ENCODE measurements around the gene RBM25. TPM values are rescaled to one million over a fixed set of nuclear protein-coding genes. Genes with fewer than 3 reads are reported as not detected.

The RBM25 gene
- total RNA-seq, 1 donor from 2014 or later: 118 TPM

DNA sequence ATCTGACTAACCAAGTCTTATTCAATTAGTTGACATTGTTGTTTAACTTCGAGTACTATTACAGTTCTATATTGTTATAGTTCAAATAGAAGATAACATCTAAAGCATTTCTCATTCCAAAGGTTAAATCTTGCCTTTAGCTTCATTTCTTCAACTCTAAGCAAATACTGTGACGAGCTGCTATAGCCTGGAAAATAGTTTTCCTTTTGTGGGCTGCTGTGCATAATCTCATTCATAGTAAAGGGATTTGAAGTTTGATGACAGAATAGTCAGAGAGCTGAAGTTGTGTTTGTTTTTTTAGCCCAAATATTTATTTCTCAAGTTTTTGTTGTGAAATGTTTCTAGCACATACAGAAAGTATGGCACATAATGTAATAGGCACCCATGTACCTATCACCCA is 91.4 kb downstream of the RBM25 start:
- Mint-ChIP-seq H3K4me3 (ENCODE audit: unreplicated experiment) (no peak overlapping the region), H3K36me3 (ENCODE audit: unreplicated experiment) (no peaks in the 10 kb centered on the region), H3K27me3 (ENCODE audit: unreplicated experiment) (peaks cover 1% of the 10 kb centered on the region), H3K4me1 (ENCODE audit: low read depth, unreplicated experiment) (no peaks in the 10 kb centered on the region), H3K9me3 (ENCODE audit: unreplicated experiment) (no peaks in the 10 kb centered on the region), H3K27ac (ENCODE audit: unreplicated experiment) (no peak overlapping the region)
- DNase-seq: no peak
- TF ChIP-seq, protein P1, sequence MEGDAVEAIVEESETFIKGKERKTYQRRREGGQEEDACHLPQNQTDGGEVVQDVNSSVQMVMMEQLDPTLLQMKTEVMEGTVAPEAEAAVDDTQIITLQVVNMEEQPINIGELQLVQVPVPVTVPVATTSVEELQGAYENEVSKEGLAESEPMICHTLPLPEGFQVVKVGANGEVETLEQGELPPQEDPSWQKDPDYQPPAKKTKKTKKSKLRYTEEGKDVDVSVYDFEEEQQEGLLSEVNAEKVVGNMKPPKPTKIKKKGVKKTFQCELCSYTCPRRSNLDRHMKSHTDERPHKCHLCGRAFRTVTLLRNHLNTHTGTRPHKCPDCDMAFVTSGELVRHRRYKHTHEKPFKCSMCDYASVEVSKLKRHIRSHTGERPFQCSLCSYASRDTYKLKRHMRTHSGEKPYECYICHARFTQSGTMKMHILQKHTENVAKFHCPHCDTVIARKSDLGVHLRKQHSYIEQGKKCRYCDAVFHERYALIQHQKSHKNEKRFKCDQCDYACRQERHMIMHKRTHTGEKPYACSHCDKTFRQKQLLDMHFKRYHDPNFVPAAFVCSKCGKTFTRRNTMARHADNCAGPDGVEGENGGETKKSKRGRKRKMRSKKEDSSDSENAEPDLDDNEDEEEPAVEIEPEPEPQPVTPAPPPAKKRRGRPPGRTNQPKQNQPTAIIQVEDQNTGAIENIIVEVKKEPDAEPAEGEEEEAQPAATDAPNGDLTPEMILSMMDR (IDR thresholded peaks at IDR 0.05; ENCODE audit: partially characterized antibody, unreplicated experiment): no peak

- H3K27ac Mint-ChIP-seq (ENCODE audit: unreplicated experiment): no peak overlapping the region
- no peaks in the 10 kb centered on the region for H3K4me1 Mint-ChIP-seq (ENCODE audit: low read depth, unreplicated experiment)
- DNase-seq: no peak
- H3K9me3 Mint-ChIP-seq (ENCODE audit: unreplicated experiment): no peaks in the 10 kb centered on the region
- H3K4me3 Mint-ChIP-seq (ENCODE audit: unreplicated experiment): no peak overlapping the region
- peaks cover 1% of the 10 kb centered on the region for H3K27me3 Mint-ChIP-seq (ENCODE audit: unreplicated experiment)
- no peaks in the 10 kb centered on the region for H3K36me3 Mint-ChIP-seq (ENCODE audit: unreplicated experiment)
- TF ChIP-seq, protein P1 (IDR thresholded peaks at IDR 0.05; ENCODE audit: partially characterized antibody, unreplicated experiment): no peak
Measured at GRCh38 chr14:73153272-73153671, 94.9 kb downstream of the RBM25 start.

DNA sequence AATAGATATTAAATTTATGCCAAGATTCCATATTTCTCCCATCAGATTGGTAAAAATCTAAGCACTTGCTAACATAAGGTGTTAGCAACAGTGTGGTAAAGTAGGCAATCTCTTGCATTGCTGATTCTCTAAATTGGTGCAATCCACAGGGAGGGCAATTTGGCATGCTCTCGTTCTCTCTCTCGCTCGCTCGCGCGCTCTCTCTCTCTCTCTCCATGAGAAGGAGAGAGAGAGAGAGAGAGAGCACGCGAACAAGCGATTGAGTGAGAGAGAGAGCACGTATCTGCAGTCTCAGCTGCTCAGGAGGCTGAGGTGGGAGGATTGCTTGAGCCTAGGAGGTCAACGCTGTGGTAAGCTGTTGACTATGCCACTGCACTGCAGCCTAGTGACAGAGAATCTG is 103.9 kb downstream of the RBM25 start:
- Mint-ChIP-seq H3K4me1 (ENCODE audit: low read depth, unreplicated experiment) (no peaks in the 10 kb centered on the region), H3K36me3 (ENCODE audit: unreplicated experiment) (peaks cover 12% of the 10 kb centered on the region), H3K27ac (ENCODE audit: unreplicated experiment) (no peak overlapping the region), H3K4me3 (ENCODE audit: unreplicated experiment) (no peak overlapping the region), H3K9me3 (ENCODE audit: unreplicated experiment) (no peaks in the 10 kb centered on the region), H3K27me3 (ENCODE audit: unreplicated experiment) (no peaks in the 10 kb centered on the region)
- TF ChIP-seq, protein P1 (IDR thresholded peaks at IDR 0.05; ENCODE audit: partially characterized antibody, unreplicated experiment): no peak
- DNase-seq: no peak

DNA sequence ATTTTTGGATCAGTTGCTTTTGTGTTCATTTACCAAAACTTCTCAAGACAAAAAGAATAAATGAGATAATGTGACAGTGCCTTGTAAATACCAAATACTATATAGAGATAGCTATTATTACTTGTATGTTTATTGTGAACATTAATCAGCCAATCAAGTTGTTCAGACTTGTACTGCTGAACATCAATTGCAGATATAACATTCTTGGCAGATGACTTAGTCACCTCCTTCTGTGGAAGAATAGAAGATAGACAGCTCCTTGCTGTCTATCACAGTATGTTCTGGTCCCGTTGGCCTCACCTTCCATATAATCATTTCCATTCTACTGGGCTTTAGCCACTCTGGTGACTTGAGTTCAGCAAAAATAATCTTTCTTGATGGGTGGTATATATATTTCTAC is 108.1 kb downstream of the RBM25 start:
- H3K9me3 Mint-ChIP-seq (ENCODE audit: unreplicated experiment): no peaks in the 10 kb centered on the region
- peaks cover 28% of the 10 kb centered on the region for H3K36me3 Mint-ChIP-seq (ENCODE audit: unreplicated experiment)
- H3K4me1 Mint-ChIP-seq (ENCODE audit: low read depth, unreplicated experiment): no peaks in the 10 kb centered on the region
- peaks cover 2% of the 10 kb centered on the region for H3K27me3 Mint-ChIP-seq (ENCODE audit: unreplicated experiment)
- DNase-seq: no peak
- no peak overlapping the region for H3K27ac Mint-ChIP-seq (ENCODE audit: unreplicated experiment)
- H3K4me3 Mint-ChIP-seq (ENCODE audit: unreplicated experiment): no peak overlapping the region
- TF ChIP-seq, protein P1 (IDR thresholded peaks at IDR 0.05; ENCODE audit: partially characterized antibody, unreplicated experiment): no peak

DNA sequence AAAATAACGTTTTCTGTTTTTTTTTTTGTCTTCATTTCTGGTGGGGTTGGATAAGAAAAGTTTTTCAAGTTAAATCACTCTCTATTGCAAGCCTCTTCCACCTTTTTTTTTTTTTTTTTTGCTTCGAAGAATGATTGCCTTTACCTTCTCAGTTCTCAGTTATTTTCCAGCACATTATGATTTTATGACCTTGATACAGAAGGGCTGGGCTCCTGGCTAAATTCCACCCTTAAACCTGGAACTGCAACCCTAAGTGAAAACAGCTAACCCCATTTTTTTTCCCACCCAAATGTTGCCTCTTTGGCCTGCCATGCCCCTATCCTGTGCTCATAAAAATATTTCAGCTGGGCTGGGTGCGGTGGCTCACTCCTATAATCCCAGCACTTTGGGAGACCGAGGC is 109.4 kb downstream of the RBM25 start:
- no peak overlapping the region for H3K4me3 Mint-ChIP-seq (ENCODE audit: unreplicated experiment)
- no peak for DNase-seq
- H3K36me3 Mint-ChIP-seq (ENCODE audit: unreplicated experiment): peaks cover 28% of the 10 kb centered on the region
- H3K27ac Mint-ChIP-seq (ENCODE audit: unreplicated experiment): no peak overlapping the region
- no peaks in the 10 kb centered on the region for H3K4me1 Mint-ChIP-seq (ENCODE audit: low read depth, unreplicated experiment)
- peaks cover 2% of the 10 kb centered on the region for H3K27me3 Mint-ChIP-seq (ENCODE audit: unreplicated experiment)
- TF ChIP-seq, protein P1 (IDR thresholded peaks at IDR 0.05; ENCODE audit: partially characterized antibody, unreplicated experiment): no peak
- no peaks in the 10 kb centered on the region for H3K9me3 Mint-ChIP-seq (ENCODE audit: unreplicated experiment)

Data from glutamatergic neuron (in vitro differentiated cells).